SK-N-SH (cell line): ENCODE results near the gene KIF18A. TPM values are rescaled to one million over a fixed set of nuclear protein-coding genes. Genes with fewer than 3 reads are reported as not detected.

Source experiments
- CTCF ChIA-PET: fragments of 300-600, 350-600 bp; formaldehyde crosslinking; extraction: SDS; loops from one replicate; lab custom pipeline; 2021; lab: Yijun Ruan, JAX
- POLR2A ChIA-PET: fragments of 350-600 bp; sonication (Branson Sonifier 250); formaldehyde crosslinking; extraction: SDS; loops from one replicate; lab custom pipeline; 2020; ENCODE audit warnings: antibody characterized with exemption, inconsistent platforms; lab: Yijun Ruan, JAX
- DNase-seq: peaks from one replicate; pipeline ENCODE4 v3.0.0; 2012
- H2AFZ ChIP-seq: fragments of 200-600 bp; sonication (generic); 2 replicates; pipeline ENCODE4 v1.8.1; 2016; ENCODE audit warnings: antibody characterized with exemption, mild to moderate bottlenecking, low read depth
- H3F3A ChIP-seq: fragments of 200-600 bp; sonication (generic); replicated peaks from 2 replicates; pipeline ENCODE3; 2016; ENCODE audit warnings: antibody characterized with exemption, mild to moderate bottlenecking; ENCODE audit not compliant: insufficient read depth
- H3K27ac ChIP-seq, 2 experiments: fragments of 200-500 bp in 1 of 2; fragments of 200-600 bp in 1 of 2; sonication (Bioruptor generic) in 1 of 2; sonication (generic), shearing (Covaris generic) in 1 of 2; 2 replicates each; pipeline versions ENCODE4 v1.5.1 to v1.6.1; 2014 to 2016; ENCODE audit warnings: low read depth in 2 of 2, inconsistent platforms in 1 of 2, low read length in 1 of 2, mild to moderate bottlenecking in 1 of 2, mixed read lengths in 1 of 2
- H3K27me3 ChIP-seq: fragments of 200-600 bp; sonication (generic), shearing (Covaris generic); 2 replicates; pipeline ENCODE4 v1.6.1; 2016; ENCODE audit warnings: mixed run types; ENCODE audit not compliant: insufficient read depth
- H3K36me3 ChIP-seq, 2 experiments: fragments of 200-500 bp in 1 of 2; fragments of 200-600 bp in 1 of 2; sonication (Bioruptor generic) in 1 of 2; sonication (generic) in 1 of 2; replicated peaks in 1 of 2; 2 replicates each; pipeline versions ENCODE3 to v1.5.1; 2014 to 2016; ENCODE audit warnings: low read length in 1 of 2, mild to moderate bottlenecking in 1 of 2; ENCODE audit not compliant: insufficient read depth in 2 of 2, control insufficient read depth in 1 of 2
- H3K4me1 ChIP-seq, 2 experiments: fragments of 200-500 bp in 1 of 2; fragments of 200-600 bp in 1 of 2; sonication (Bioruptor generic) in 1 of 2; sonication (generic), shearing (Covaris generic) in 1 of 2; 2 replicates each; pipeline versions ENCODE4 v1.5.1 to v1.6.1; 2014 to 2016; ENCODE audit warnings: low read depth in 1 of 2, low read length in 1 of 2, mixed run types in 1 of 2; ENCODE audit not compliant: insufficient read depth in 2 of 2, control insufficient read depth in 1 of 2
- H3K4me2 ChIP-seq: fragments of 200-600 bp; sonication (generic), shearing (Covaris generic); 2 replicates; pipeline ENCODE4 v1.6.1; 2017; ENCODE audit warnings: mixed run types
- H3K4me3 ChIP-seq, 2 experiments: fragments of 200-500 bp in 1 of 2; fragments of 200-600 bp in 1 of 2; sonication (Bioruptor generic) in 1 of 2; sonication (generic), shearing (Covaris generic) in 1 of 2; 2 replicates each; pipeline versions ENCODE4 v1.5.1 to v1.8.1; 2014 to 2016; ENCODE audit warnings: low read depth in 2 of 2, inconsistent platforms in 1 of 2, low read length in 1 of 2, mild to moderate bottlenecking in 1 of 2, mixed read lengths in 1 of 2, moderate library complexity in 1 of 2
- H3K79me2 ChIP-seq: fragments of 200-600 bp; sonication (generic); 2 replicates; pipeline ENCODE4 v1.8.1; 2017; ENCODE audit warnings: mild to moderate bottlenecking; ENCODE audit not compliant: insufficient read depth
- H3K9ac ChIP-seq: fragments of 200-600 bp; sonication (generic); 2 replicates; pipeline ENCODE4 v1.6.1; 2017; ENCODE audit warnings: mixed run types
- H3K9me2 ChIP-seq: fragments of 200-600 bp; sonication (generic); 2 replicates; pipeline ENCODE4 v1.6.1; 2017; ENCODE audit warnings: mixed run types
- H3K9me3 ChIP-seq: fragments of 200-600 bp; sonication (generic); 2 replicates; pipeline ENCODE4 v1.6.1; 2017; ENCODE audit warnings: mixed run types, mild to moderate bottlenecking, moderate library complexity
- H4K20me1 ChIP-seq: fragments of 200-600 bp; sonication (generic); 2 replicates; pipeline ENCODE4 v1.6.1; 2017; ENCODE audit warnings: mild to moderate bottlenecking, mixed run types; ENCODE audit not compliant: insufficient read depth
- EP300 ChIP-seq, 2 experiments: IDR thresholded peaks; 2 replicates each; pipeline versions ENCODE4 v1.4.0 to v1.6.1; 2012; ENCODE audit warnings: borderline replicate concordance in 1 of 2, low read depth in 1 of 2, low read length in 1 of 2
- EZH2phosphoT487 ChIP-seq: fragments of 200-600 bp; sonication (generic); IDR thresholded peaks from 2 replicates; pipeline ENCODE4 v1.6.1; 2017; ENCODE audit warnings: low read depth, mixed run types, mild to moderate bottlenecking, antibody characterized with exemption, moderate library complexity, borderline replicate concordance
- FOXM1 ChIP-seq: IDR thresholded peaks from 2 replicates; pipeline ENCODE4 v1.4.0; 2012; ENCODE audit warnings: low read depth, mild to moderate bottlenecking
- GABPA ChIP-seq: IDR thresholded peaks from 2 replicates; pipeline ENCODE4 v1.4.0; 2012; ENCODE audit warnings: low read depth, mild to moderate bottlenecking
- GATA2 ChIP-seq: sonication (generic); formaldehyde crosslinking; IDR thresholded peaks from 2 replicates; pipeline ENCODE4 v1.5.0; 2020; ENCODE audit warnings: mild to moderate bottlenecking, missing genetic modification reagents
- MEF2A ChIP-seq: IDR thresholded peaks from 2 replicates; pipeline ENCODE4 v1.4.0; 2012; ENCODE audit warnings: low read depth, borderline replicate concordance
- MXI1 ChIP-seq: IDR thresholded peaks from 2 replicates; pipeline ENCODE4 v1.6.1; 2012; ENCODE audit warnings: mild to moderate bottlenecking, low read depth, low read length, improper control_type of control experiment
- NRF1 ChIP-seq: IDR thresholded peaks from 2 replicates; pipeline ENCODE4 v1.6.1; 2012; ENCODE audit warnings: low read depth, mild to moderate bottlenecking, low read length
- SIN3A ChIP-seq: IDR thresholded peaks from 2 replicates; pipeline ENCODE4 v1.6.1; 2012; ENCODE audit warnings: low read depth, mild to moderate bottlenecking, low read length, moderate library complexity, borderline replicate concordance
- TAF1 ChIP-seq: IDR thresholded peaks from 2 replicates; pipeline ENCODE4 v1.6.1; 2012; ENCODE audit warnings: low read depth, mild to moderate bottlenecking, low read length, moderate library complexity, borderline replicate concordance
- TCF12 ChIP-seq: IDR thresholded peaks from 2 replicates; pipeline ENCODE4 v1.4.0; 2012
- WGBS: methylation state at CpG from one replicate; pipeline ENCODE4 v1.1.6; 2017; ENCODE audit warnings: low lambda C conversion rate; 5-methylcytosine and 5-hydroxymethylcytosine counted together
- polyA plus RNA-seq, 3 experiments: library from polyadenylated mRNA; depleted of rRNA; stranded (reverse); fragments of >200 nt; gene quantifications; 2 replicates each; pipeline ENCODE4 v1.2.3, GENCODE V29; 2012
- small RNA-seq, 7 experiments: library from RNA; depleted of rRNA; stranded (forward); fragments of <200 nt; gene quantifications; one replicate each; pipeline ENCODE3, GENCODE V24; 2012
- TF ChIP-seq, protein P1 (sequence below): fragments of 150-350 bp; IDR thresholded peaks from 2 replicates; pipeline ENCODE4 v1.6.1; 2017; ENCODE audit warnings: antibody characterized with exemption, low read length, low read depth, borderline replicate concordance
- TF ChIP-seq, protein P2 (sequence below): IDR thresholded peaks from 2 replicates; pipeline ENCODE4 v1.4.0; 2012; ENCODE audit warnings: low read depth, borderline replicate concordance
- TF ChIP-seq, protein P3 (sequence below): IDR thresholded peaks from 2 replicates; pipeline ENCODE4 v1.6.1; 2012; ENCODE audit warnings: mild to moderate bottlenecking, low read depth, low read length, moderate library complexity

KIF18A gene
- polyA plus RNA-seq, 1 of the 3 experiments (the other 2 are of a cell fraction): 3.8 TPM

DNA sequence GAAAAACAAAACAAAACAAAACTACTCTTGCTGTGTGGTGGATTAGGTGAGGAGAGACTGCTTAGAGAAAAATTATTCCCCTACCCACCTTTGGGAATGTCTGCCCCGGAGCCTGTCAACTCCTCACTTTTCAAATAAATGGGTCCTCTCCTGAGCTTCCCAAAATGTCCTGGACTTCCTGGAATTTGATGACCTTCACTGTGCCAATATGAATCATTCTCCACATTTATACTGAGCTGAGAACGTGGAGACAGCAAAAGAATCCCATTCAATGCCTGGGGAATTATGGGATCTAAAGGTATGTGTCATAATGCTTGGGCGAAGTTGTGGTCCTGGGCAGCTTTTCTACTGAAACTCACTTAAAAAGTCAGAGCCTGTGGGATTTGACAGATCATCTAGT lies 136.8 kb downstream of the KIF18A start:
- TF ChIP-seq MXI1: no peak
- TF ChIP-seq FOXM1: no peak
- TF ChIP-seq TAF1: no peak
- TF ChIP-seq EZH2phosphoT487: no peak
- TF ChIP-seq MEF2A: no peak
- no peak for TF ChIP-seq SIN3A
- no peak for TF ChIP-seq TCF12
- TF ChIP-seq, protein P1, sequence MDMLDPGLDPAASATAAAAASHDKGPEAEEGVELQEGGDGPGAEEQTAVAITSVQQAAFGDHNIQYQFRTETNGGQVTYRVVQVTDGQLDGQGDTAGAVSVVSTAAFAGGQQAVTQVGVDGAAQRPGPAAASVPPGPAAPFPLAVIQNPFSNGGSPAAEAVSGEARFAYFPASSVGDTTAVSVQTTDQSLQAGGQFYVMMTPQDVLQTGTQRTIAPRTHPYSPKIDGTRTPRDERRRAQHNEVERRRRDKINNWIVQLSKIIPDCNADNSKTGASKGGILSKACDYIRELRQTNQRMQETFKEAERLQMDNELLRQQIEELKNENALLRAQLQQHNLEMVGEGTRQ: no peak
- TF ChIP-seq NRF1: no peak
- TF ChIP-seq, protein P2, sequence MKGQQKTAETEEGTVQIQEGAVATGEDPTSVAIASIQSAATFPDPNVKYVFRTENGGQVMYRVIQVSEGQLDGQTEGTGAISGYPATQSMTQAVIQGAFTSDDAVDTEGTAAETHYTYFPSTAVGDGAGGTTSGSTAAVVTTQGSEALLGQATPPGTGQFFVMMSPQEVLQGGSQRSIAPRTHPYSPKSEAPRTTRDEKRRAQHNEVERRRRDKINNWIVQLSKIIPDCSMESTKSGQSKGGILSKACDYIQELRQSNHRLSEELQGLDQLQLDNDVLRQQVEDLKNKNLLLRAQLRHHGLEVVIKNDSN: no peak
- TF ChIP-seq, protein P3, sequence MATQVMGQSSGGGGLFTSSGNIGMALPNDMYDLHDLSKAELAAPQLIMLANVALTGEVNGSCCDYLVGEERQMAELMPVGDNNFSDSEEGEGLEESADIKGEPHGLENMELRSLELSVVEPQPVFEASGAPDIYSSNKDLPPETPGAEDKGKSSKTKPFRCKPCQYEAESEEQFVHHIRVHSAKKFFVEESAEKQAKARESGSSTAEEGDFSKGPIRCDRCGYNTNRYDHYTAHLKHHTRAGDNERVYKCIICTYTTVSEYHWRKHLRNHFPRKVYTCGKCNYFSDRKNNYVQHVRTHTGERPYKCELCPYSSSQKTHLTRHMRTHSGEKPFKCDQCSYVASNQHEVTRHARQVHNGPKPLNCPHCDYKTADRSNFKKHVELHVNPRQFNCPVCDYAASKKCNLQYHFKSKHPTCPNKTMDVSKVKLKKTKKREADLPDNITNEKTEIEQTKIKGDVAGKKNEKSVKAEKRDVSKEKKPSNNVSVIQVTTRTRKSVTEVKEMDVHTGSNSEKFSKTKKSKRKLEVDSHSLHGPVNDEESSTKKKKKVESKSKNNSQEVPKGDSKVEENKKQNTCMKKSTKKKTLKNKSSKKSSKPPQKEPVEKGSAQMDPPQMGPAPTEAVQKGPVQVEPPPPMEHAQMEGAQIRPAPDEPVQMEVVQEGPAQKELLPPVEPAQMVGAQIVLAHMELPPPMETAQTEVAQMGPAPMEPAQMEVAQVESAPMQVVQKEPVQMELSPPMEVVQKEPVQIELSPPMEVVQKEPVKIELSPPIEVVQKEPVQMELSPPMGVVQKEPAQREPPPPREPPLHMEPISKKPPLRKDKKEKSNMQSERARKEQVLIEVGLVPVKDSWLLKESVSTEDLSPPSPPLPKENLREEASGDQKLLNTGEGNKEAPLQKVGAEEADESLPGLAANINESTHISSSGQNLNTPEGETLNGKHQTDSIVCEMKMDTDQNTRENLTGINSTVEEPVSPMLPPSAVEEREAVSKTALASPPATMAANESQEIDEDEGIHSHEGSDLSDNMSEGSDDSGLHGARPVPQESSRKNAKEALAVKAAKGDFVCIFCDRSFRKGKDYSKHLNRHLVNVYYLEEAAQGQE: no peak
- no peak for TF ChIP-seq GABPA
- TF ChIP-seq GATA2 (CRISPR knock-in tag): no peak
- TF ChIP-seq EP300 (IDR thresholded peaks at IDR 0.05; ENCODE audit: borderline replicate concordance in 1 of 2, low read depth in 1 of 2, low read length in 1 of 2): no peak
- DNase-seq: no peak
- H3K36me3 ChIP-seq: no peaks in the 10 kb centered on the region
- H3K27me3 ChIP-seq: no peaks in the 10 kb centered on the region
- no peaks in the 10 kb centered on the region for H3K9me2 ChIP-seq
- H3K9ac ChIP-seq: no peak overlapping the region
- WGBS: 71% methylated on average over 3 of the region's 3 CpGs
- H3K4me1 ChIP-seq: peaks cover 0 to 5% of the 10 kb centered on the region in 2 experiments; a peak in 1 of 4 replicates
- no peaks in the 10 kb centered on the region for H4K20me1 ChIP-seq
- no peak overlapping the region for H2AFZ ChIP-seq
- H3K79me2 ChIP-seq: no peaks in the 10 kb centered on the region
- no peak overlapping the region for H3K4me3 ChIP-seq
- no peak overlapping the region for H3K4me2 ChIP-seq
- no peaks in the 10 kb centered on the region for H3K9me3 ChIP-seq
- POLR2A ChIA-PET: no interaction called here
- no peak overlapping the region for H3K27ac ChIP-seq
- CTCF ChIA-PET: no interaction called here
- H3F3A ChIP-seq: no peaks in the 10 kb centered on the region

Small RNA genes within 50 kb of the gene (small RNA-seq; reads per million reads assigned to genes)
- gene AC023206.1 (0 reads per million in 7 experiments), gene MIR610 (0 to 2.3 (median 0.10) reads per million in 7 experiments)

Other genes with a start within 250 kb of the KIF18A start
- gene METTL15, start 232 bp upstream of the KIF18A start, polyA plus RNA-seq (2012; rRNA removed): 4.7 and 7.1 TPM in 2 replicates